Epithelial cell of proximal tubule (primary cell): ENCODE measurements around the gene MAGEB17. TPM values are rescaled to one million over a fixed set of nuclear protein-coding genes. Genes with fewer than 3 reads are reported as not detected.
A peak's percentile ranks its signal among the peaks of the same experiment; 100 is the strongest.

Experiments used
- DNase-seq: peaks from one replicate; pipeline ENCODE4 v3.0.0-alpha.2; 2011; ENCODE audit warnings: low read depth
- H3K4me3 ChIP-seq: 2 replicates; pipeline ENCODE4 v1.5.1; 2011; ENCODE audit warnings: low read depth, mild to moderate bottlenecking, low read length
- total RNA-seq: library from RNA; depleted of rRNA; stranded (reverse); fragments of >200 nt; gene quantifications from 2 replicates; pipeline ENCODE4 v1.2.3, GENCODE V29; 2015
- TF ChIP-seq, protein P1 (sequence below): conservative IDR thresholded peaks from 2 replicates; pipeline ENCODE4 v1.5.1; 2012; ENCODE audit warnings: low read depth, mild to moderate bottlenecking, low read length

Gene MAGEB17, protein sequence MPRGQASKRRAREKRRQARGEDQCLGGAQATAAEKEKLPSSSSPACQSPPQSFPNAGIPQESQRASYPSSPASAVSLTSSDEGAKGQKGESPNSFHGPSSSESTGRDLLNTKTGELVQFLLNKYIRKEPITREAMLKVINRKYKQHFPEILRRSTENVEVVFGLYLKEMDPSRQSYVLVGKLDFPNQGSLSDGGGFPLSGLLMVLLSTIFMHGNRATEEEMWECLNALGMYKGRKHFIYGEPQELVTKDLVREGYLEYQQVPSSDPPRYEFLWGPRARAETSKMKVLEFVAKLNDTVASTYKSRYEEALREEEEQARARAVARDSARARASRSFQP
- total RNA-seq, result 0.14 TPM in 1 of 2 replicates, not detected in the other

DNA sequence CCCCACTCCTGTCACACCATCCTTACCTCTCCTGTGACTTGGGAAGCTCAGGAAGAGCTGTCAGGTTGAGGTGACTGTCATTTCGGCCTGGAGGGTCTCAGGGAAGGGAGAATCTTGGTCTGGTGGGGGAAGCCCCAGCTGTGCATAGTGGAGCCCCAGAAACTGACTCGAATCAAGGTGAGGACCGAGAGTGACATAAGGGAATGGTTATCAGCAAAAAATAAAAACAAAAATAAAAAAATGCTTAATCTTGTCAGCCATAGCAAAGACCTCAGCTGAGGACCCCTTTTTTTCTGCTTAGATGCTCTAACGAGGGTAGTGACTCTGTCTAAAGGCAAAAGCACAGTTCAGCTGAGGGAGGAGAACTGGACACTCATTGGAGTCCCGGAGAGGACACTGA lies at the start of gene MAGEB17:
Gene MAGEB17 (plus strand): TSS at position 301 of the 400 bp plus-strand sequence. CDS start 2,902 bp downstream, outside the sequence.
- no peak within 1 kb of the TSS for H3K4me3 ChIP-seq
- TF ChIP-seq, protein P1, sequence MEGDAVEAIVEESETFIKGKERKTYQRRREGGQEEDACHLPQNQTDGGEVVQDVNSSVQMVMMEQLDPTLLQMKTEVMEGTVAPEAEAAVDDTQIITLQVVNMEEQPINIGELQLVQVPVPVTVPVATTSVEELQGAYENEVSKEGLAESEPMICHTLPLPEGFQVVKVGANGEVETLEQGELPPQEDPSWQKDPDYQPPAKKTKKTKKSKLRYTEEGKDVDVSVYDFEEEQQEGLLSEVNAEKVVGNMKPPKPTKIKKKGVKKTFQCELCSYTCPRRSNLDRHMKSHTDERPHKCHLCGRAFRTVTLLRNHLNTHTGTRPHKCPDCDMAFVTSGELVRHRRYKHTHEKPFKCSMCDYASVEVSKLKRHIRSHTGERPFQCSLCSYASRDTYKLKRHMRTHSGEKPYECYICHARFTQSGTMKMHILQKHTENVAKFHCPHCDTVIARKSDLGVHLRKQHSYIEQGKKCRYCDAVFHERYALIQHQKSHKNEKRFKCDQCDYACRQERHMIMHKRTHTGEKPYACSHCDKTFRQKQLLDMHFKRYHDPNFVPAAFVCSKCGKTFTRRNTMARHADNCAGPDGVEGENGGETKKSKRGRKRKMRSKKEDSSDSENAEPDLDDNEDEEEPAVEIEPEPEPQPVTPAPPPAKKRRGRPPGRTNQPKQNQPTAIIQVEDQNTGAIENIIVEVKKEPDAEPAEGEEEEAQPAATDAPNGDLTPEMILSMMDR, result no peak
- DNase-seq, result no peak

DNA sequence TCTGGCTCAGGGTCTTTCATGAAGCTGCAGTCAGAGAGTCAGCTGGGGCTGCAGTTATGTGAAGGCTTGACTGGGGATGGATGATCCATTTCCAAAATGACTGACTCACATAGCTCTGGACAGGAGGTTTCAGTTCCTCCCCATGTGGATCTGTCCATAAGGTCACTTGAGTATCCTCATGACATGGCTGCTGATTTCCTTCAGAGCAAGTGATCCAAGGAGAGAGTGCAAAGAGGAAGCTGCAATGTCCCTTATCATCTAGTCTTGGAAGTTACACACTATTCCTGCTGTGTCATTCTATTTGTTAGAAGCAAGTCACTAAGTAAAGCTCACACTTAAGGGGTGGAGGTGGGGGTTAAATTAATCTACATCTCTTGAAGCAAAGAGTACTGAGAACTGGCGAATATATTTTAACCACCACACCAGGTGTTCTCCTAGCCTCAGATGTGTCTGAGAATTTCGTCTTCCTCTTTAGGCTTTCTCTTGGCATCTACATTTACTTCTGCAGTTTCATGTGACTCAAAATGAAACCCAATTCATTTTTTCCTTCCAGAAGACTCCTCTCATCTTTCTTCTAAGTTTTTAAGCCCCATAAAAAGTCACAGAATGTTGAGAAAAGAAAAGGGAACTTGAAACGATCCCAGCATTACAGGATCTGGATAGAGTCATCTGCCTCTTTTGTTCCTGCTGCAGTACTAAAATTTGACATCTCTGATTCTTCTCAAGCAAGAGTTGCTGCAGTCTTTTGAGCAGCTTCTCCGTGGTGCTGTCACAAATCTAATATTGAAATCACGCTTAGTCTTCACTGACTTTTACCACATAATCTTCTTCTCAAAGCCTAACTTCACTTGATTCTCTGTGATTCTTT lies 47.7 kb upstream of the MAGEB17 start:
- DNase-seq, result no peak
- TF ChIP-seq, protein P1, result no peak
- H3K4me3 ChIP-seq, result no peak overlapping the region

DNA sequence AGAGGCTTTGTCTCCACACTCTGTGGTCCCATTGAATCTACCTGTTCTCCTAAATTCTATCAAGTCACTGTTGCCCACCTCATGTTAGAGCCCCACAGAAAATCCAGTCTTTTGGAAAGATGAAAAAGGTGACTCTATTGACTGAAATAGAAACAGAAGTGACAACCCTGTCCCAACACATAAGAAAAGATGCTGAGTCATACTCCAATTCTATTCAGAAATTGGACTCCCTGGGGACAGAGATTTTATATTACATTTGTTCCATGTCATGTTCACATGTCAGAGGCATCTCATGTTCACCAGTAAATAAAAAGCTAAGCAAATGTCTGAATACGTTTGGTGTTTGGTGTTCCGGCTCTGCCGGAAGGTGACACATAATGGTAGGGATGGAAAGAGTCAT lies 46.9 kb upstream of the MAGEB17 start:
- H3K4me3 ChIP-seq, result no peak overlapping the region
- no peak for DNase-seq
- TF ChIP-seq, protein P1, result no peak

DNA sequence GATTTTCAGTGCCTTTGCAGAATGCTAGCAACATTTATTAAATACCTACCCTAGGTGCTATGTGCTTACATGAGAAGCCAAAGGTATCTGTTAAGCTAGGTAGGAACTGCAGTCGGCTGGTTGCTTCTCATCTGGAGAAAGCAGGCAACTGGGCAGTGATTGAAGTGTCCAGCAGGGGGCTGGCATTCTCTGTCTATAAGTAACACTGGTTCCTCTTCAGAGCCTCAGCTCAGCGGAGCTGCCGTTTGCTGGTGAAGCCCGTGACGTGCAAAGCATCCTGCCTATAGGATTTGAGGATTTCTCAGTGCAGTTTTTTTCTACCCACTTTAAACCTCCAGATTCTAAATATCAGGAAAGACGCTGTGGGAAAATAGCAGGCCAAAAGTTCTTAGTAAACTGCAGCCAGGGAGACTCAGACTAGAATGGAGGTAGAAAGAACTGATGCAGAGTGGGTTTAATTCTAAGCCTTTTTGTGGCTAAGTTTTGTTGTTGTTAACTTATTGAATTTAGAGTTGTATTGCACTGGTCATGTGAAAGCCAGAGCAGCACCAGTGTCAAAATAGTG lies 44.0 kb upstream of the MAGEB17 start, which contains the start of gene GRPR:
Gene GRPR (plus strand): TSS at position 344 of the 565 bp plus-strand sequence. CDS start 389 bp downstream, outside the sequence.
- no peak within 1 kb of the TSS for H3K4me3 ChIP-seq
- TF ChIP-seq, protein P1, result peak; percentile 75

DNA sequence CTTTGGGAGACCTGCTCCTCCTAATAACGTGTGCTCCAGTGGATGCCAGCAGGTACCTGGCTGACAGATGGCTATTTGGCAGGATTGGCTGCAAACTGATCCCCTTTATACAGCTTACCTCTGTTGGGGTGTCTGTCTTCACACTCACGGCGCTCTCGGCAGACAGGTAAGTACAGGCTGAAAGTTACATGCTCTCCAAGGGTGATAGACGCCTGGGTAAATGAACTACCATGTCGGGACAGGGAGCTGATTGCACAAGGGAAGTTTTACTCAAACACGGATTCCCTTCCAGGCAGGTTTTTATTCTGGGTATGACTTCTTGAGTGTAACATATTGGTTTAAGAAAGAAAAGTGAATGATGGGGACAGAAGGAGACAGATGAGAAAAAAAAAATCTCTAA lies 43.1 kb upstream of the MAGEB17 start:
- TF ChIP-seq, protein P1, result no peak
- no peak for DNase-seq
- H3K4me3 ChIP-seq, result no peak overlapping the region

More for the DNA sequence above, 44.0 kb upstream of the MAGEB17 start, which contains the start of gene GRPR:
- DNase-seq, result peak; percentile 6

DNA sequence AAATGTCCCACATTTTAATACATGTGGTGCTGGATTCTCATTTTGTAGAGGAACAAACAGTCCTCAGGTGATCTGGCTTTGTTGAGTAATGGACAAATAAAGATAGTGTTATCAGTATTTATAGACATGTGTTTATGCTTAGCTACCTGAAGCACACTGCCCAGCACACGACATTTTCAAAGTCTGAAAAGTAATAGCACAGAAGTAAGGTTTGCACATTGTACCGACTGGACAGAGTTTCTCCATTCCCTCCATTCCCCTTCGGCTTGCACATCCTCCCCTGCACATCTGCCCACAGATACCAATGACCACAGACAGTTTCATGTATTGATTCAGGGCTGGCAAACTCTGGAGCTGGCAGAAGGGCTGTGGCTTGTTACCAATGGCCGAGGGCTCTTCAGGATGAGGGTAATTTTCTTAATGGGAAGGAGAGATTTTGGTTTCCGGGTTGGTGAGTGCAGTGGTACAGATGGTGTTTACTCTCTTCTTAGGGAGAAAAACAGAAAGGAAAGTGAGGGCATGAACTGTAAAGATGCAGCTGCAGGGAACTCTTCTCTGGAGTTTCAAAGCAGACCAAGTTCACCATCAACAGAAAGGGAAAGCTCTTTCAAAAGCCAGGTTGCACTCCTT lies 41.6 kb upstream of the MAGEB17 start:
- no peak overlapping the region for H3K4me3 ChIP-seq
- TF ChIP-seq, protein P1, result no peak
- DNase-seq, result no peak
